HCT116 (cell line): ENCODE results near the gene CEMIP2. TPM values are rescaled to one million over a fixed set of nuclear protein-coding genes. Genes with fewer than 3 reads are reported as not detected.

Experiments
- ATAC-seq: fragments of 200-7000 bp; cut with Tn5 transposase; 2 replicates; pipeline ENCODE4 v1.9.1; 2020; ENCODE audit warnings: mild to moderate bottlenecking, moderate library complexity
- BruUV-seq: library from RNA; stranded (reverse); fragments of 400-500 nt; replicated peaks from 2 replicates; lab custom pipeline; 2021; lab: Mats Ljungman, UMichigan
- CTCF ChIA-PET: fragments of 300-600 bp; sonication (Branson Sonifier 250); formaldehyde crosslinking; loops from one replicate; lab custom pipeline; 2021; ENCODE audit warnings: antibody characterized with exemption; lab: Charles Lee
- POLR2A ChIA-PET: fragments of 300-600, 350-600 bp; sonication (Branson Sonifier 250); formaldehyde crosslinking; loops from one replicate; lab custom pipeline; 2021; ENCODE audit warnings: antibody characterized with exemption; lab: Charles Lee
- RAD21 ChIA-PET, 2 experiments: fragments of 300-600 bp; sonication (Branson Sonifier 250); formaldehyde crosslinking; loops; one replicate each; lab custom pipeline; 2023; ENCODE audit warnings: low total read pairs in 2 of 2; ENCODE audit not compliant: uncharacterized antibody in 2 of 2, unreplicated experiment in 2 of 2, low non-redundant PET in 1 of 2; lab: Charles Lee
- DNase-seq: peaks from one replicate; pipeline ENCODE4 v3.0.0-alpha.2; 2010; ENCODE audit warnings: low read depth, low spot score
- H2AFZ ChIP-seq: fragments of 200-600 bp; shearing (Covaris generic), sonication (generic); 2 replicates; pipeline ENCODE4 v1.6.1; 2017; ENCODE audit warnings: low read depth, mixed run types, mixed read lengths, antibody characterized with exemption, low read length; ENCODE audit not compliant: poor library complexity, severe bottlenecking
- H3K27ac ChIP-seq: 2 replicates; pipeline ENCODE4 v1.5.1; 2012; ENCODE audit warnings: low read depth, low read length
- H3K27me3 ChIP-seq: fragments of 200-600 bp; sonication (generic); 2 replicates; pipeline ENCODE4 v1.6.1; 2016; ENCODE audit warnings: mixed run types, low read length, mixed read lengths; ENCODE audit not compliant: insufficient read depth
- H3K36me3 ChIP-seq, 2 experiments: fragments of 200-500 bp in 1 of 2; fragments of 200-600 bp in 1 of 2; sonication (Bioruptor generic) in 1 of 2; sonication (generic) in 1 of 2; 2 replicates each; pipeline versions ENCODE4 v1.5.1 to v1.6.1; 2014 to 2016; ENCODE audit warnings: low read length in 2 of 2, inconsistent platforms in 1 of 2, mixed read lengths in 1 of 2, mixed run types in 1 of 2; ENCODE audit not compliant: insufficient read depth in 2 of 2, control insufficient read depth in 1 of 2
- H3K4me1 ChIP-seq, 2 experiments: fragments of 200-600 bp in 1 of 2; sonication (generic) in 1 of 2; 2 replicates each; pipeline versions ENCODE4 v1.5.1 to v1.6.1; 2012 to 2017; ENCODE audit warnings: low read length in 2 of 2, inconsistent platforms in 1 of 2, mild to moderate bottlenecking in 1 of 2, mixed read lengths in 1 of 2, mixed run types in 1 of 2, moderate library complexity in 1 of 2; ENCODE audit not compliant: insufficient read depth in 2 of 2, control insufficient read depth in 1 of 2
- H3K4me2 ChIP-seq: fragments of 200-600 bp; sonication (generic); 2 replicates; pipeline ENCODE4 v1.6.1; 2017; ENCODE audit warnings: mixed run types, low read length, mixed read lengths
- H3K4me3 ChIP-seq, 2 experiments: fragments of 200-600 bp in 1 of 2; sonication (generic) in 1 of 2; replicated peaks in 1 of 2; 2 replicates each; pipeline ENCODE4 v1.5.1; 2011 to 2016; ENCODE audit warnings: low read length in 2 of 2, control low read depth in 1 of 2, low read depth in 1 of 2, mild to moderate bottlenecking in 1 of 2, mixed read lengths in 1 of 2, mixed run types in 1 of 2
- H3K79me2 ChIP-seq: fragments of 200-600 bp; sonication (generic); 2 replicates; pipeline ENCODE4 v1.6.1; 2017; ENCODE audit warnings: mild to moderate bottlenecking, mixed run types, low read length, moderate library complexity, mixed read lengths; ENCODE audit not compliant: insufficient read depth
- H3K9ac ChIP-seq: fragments of 200-600 bp; sonication (generic); 2 replicates; pipeline ENCODE4 v1.6.1; 2016; ENCODE audit warnings: low read length, mixed read lengths
- H3K9me2 ChIP-seq: fragments of 200-600 bp; sonication (generic), shearing (Covaris generic); 2 replicates; pipeline ENCODE4 v1.6.1; 2017; ENCODE audit warnings: mixed run types, mild to moderate bottlenecking, moderate library complexity; ENCODE audit not compliant: insufficient read depth
- H3K9me3 ChIP-seq, 2 experiments: fragments of 200-500 bp in 1 of 2; fragments of 200-600 bp in 1 of 2; sonication (Bioruptor generic) in 1 of 2; sonication (generic) in 1 of 2; 2 replicates each; pipeline ENCODE4 v1.6.1; 2014 to 2017; ENCODE audit warnings: low read length in 2 of 2, mixed read lengths in 2 of 2, inconsistent platforms in 1 of 2, low read depth in 1 of 2, mild to moderate bottlenecking in 1 of 2, mixed run types in 1 of 2, moderate library complexity in 1 of 2; ENCODE audit not compliant: control insufficient read depth in 1 of 2, insufficient read depth in 1 of 2
- H4K20me1 ChIP-seq: fragments of 200-600 bp; sonication (generic), shearing (Covaris generic); 2 replicates; pipeline ENCODE4 v1.6.1; 2017; ENCODE audit warnings: mixed run types, mild to moderate bottlenecking, moderate library complexity; ENCODE audit not compliant: insufficient read depth
- CEBPB ChIP-seq: IDR thresholded peaks from 2 replicates; pipeline ENCODE4 v1.6.1; 2012; ENCODE audit warnings: low read depth
- EZH2 ChIP-seq: fragments of 200-600 bp; sonication (generic); IDR thresholded peaks from 2 replicates; pipeline ENCODE4 v1.6.1; 2017; ENCODE audit warnings: antibody characterized with exemption, mixed run types
- EZH2phosphoT487 ChIP-seq: fragments of 200-600 bp; IDR thresholded peaks from 2 replicates; pipeline ENCODE4 v1.6.1; 2018; ENCODE audit warnings: antibody characterized with exemption, borderline replicate concordance
- FOSL1 ChIP-seq: IDR thresholded peaks from 2 replicates; pipeline ENCODE4 v1.6.1; 2012; ENCODE audit warnings: low read depth
- POLR2AphosphoS5 ChIP-seq: IDR thresholded peaks from 2 replicates; pipeline ENCODE4 v1.6.1; 2011; ENCODE audit warnings: mild to moderate bottlenecking, low read depth, low read length, moderate library complexity
- SP1 ChIP-seq: IDR thresholded peaks from 2 replicates; pipeline ENCODE4 v1.6.1; 2012; ENCODE audit warnings: low read depth
- SRF ChIP-seq: IDR thresholded peaks from 2 replicates; pipeline ENCODE4 v1.6.1; 2012; ENCODE audit warnings: low read depth
- YY1 ChIP-seq: IDR thresholded peaks from 2 replicates; pipeline ENCODE4 v1.6.1; 2011; ENCODE audit warnings: low read length, low read depth, moderate library complexity, mild to moderate bottlenecking; ENCODE audit not compliant: insufficient replicate concordance; ENCODE audit errors: extremely low read depth
- ZFX ChIP-seq: fragments of 450-650 bp; IDR thresholded peaks from 2 replicates; pipeline ENCODE4 v1.6.1; 2017
- intact Hi-C: fragments of 100-400 bp; cut with micrococcal nuclease; formaldehyde crosslinking; loops from 2 replicates; pipeline ENCODE4 v1.10.0; 2022
- total RNA-seq: library from RNA; stranded (reverse); gene quantifications from one replicate; pipeline ENCODE4 v1.2.1, GENCODE V29; 2021; ENCODE audit not compliant: unreplicated experiment
- TF ChIP-seq, protein P1 (sequence below): IDR thresholded peaks from 2 replicates; pipeline ENCODE4 v1.6.1; 2011; ENCODE audit warnings: mild to moderate bottlenecking, low read length, moderate library complexity; ENCODE audit not compliant: insufficient replicate concordance; ENCODE audit errors: extremely low read depth
- TF ChIP-seq, protein P2 (sequence below), 3 experiments: fragments of 200-600 bp in 1 of 3; sonication (generic) in 1 of 3; IDR thresholded peaks in 2 of 3; conservative IDR thresholded peaks in 1 of 3; 2 replicates each; pipeline ENCODE4 v1.5.1; 2012 to 2017; ENCODE audit warnings: low read depth in 2 of 3, low read length in 2 of 3, antibody characterized with exemption in 1 of 3, borderline replicate concordance in 1 of 3, control low read depth in 1 of 3, mild to moderate bottlenecking in 1 of 3, mixed read lengths in 1 of 3, mixed run types in 1 of 3, moderate library complexity in 1 of 3; ENCODE audit not compliant: insufficient read depth in 1 of 3
- TF ChIP-seq, protein P3 (sequence below): IDR thresholded peaks from 2 replicates; pipeline ENCODE4 v1.6.1; 2012
- TF ChIP-seq, protein P4 (sequence below): IDR thresholded peaks from 2 replicates; pipeline ENCODE4 v1.6.1; 2012; ENCODE audit warnings: low read depth

Gene CEMIP2
- total RNA-seq, 1 experiment from 2014 or later: 14.3 TPM

DNA sequence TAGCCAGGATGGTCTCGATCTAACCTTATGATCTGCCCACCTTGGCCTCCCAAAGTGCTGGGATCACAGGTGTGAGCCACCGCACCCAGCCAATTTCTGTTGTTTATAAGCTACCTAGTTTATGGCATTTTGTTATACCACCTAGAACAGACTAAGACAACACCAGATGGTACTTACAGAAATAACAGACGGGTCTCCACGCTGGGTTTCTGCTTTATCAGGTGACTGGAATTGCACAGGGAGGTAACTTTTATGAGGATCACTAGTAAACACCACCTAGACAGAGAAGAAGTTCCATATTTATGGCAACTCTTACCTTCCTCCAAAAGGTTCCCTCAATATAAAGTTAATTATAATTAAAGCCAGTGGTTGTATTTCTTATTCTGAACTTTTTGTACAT, 74.0 kb downstream of the CEMIP2 start:
- Histone ChIP-seq H3K9me2 (no peaks in the 10 kb centered on the region; the same call in 1 of the 2 replicates), H2AFZ (no peak overlapping the region), H3K9ac (no peak overlapping the region), H3K4me3 (no peak overlapping the region), H3K79me2 (no peaks in the 10 kb centered on the region), H3K4me2 (no peak overlapping the region), H3K9me3 (no peaks in the 10 kb centered on the region), H3K36me3 (no peaks in the 10 kb centered on the region), H3K27ac (no peak overlapping the region), H3K27me3 (no peaks in the 10 kb centered on the region), H3K4me1 (peaks cover 8 to 22% of the 10 kb centered on the region in 2 experiments), H4K20me1 (no peaks in the 10 kb centered on the region)
- TF ChIP-seq, protein P1, sequence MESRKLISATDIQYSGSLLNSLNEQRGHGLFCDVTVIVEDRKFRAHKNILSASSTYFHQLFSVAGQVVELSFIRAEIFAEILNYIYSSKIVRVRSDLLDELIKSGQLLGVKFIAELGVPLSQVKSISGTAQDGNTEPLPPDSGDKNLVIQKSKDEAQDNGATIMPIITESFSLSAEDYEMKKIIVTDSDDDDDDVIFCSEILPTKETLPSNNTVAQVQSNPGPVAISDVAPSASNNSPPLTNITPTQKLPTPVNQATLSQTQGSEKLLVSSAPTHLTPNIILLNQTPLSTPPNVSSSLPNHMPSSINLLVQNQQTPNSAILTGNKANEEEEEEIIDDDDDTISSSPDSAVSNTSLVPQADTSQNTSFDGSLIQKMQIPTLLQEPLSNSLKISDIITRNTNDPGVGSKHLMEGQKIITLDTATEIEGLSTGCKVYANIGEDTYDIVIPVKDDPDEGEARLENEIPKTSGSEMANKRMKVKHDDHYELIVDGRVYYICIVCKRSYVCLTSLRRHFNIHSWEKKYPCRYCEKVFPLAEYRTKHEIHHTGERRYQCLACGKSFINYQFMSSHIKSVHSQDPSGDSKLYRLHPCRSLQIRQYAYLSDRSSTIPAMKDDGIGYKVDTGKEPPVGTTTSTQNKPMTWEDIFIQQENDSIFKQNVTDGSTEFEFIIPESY: no peak
- TF ChIP-seq, protein P2, sequence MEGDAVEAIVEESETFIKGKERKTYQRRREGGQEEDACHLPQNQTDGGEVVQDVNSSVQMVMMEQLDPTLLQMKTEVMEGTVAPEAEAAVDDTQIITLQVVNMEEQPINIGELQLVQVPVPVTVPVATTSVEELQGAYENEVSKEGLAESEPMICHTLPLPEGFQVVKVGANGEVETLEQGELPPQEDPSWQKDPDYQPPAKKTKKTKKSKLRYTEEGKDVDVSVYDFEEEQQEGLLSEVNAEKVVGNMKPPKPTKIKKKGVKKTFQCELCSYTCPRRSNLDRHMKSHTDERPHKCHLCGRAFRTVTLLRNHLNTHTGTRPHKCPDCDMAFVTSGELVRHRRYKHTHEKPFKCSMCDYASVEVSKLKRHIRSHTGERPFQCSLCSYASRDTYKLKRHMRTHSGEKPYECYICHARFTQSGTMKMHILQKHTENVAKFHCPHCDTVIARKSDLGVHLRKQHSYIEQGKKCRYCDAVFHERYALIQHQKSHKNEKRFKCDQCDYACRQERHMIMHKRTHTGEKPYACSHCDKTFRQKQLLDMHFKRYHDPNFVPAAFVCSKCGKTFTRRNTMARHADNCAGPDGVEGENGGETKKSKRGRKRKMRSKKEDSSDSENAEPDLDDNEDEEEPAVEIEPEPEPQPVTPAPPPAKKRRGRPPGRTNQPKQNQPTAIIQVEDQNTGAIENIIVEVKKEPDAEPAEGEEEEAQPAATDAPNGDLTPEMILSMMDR (IDR thresholded peaks at IDR 0.05 in 2 of 3, conservative IDR thresholded peaks at IDR 0.05 in 1 of 3; ENCODE audit: borderline replicate concordance in 1 of 3, insufficient read depth in 1 of 3, low read depth in 2 of 3, low read length in 2 of 3): no peak
- TF ChIP-seq EZH2phosphoT487: no peak
- no peak for TF ChIP-seq EZH2
- no peak for TF ChIP-seq CEBPB
- TF ChIP-seq SP1: no peak
- TF ChIP-seq YY1: no peak
- TF ChIP-seq ZFX: no peak
- no peak for TF ChIP-seq POLR2AphosphoS5
- no peak for TF ChIP-seq FOSL1
- TF ChIP-seq SRF: no peak
- TF ChIP-seq, protein P3, sequence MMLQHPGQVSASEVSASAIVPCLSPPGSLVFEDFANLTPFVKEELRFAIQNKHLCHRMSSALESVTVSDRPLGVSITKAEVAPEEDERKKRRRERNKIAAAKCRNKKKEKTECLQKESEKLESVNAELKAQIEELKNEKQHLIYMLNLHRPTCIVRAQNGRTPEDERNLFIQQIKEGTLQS: no peak
- TF ChIP-seq, protein P4, sequence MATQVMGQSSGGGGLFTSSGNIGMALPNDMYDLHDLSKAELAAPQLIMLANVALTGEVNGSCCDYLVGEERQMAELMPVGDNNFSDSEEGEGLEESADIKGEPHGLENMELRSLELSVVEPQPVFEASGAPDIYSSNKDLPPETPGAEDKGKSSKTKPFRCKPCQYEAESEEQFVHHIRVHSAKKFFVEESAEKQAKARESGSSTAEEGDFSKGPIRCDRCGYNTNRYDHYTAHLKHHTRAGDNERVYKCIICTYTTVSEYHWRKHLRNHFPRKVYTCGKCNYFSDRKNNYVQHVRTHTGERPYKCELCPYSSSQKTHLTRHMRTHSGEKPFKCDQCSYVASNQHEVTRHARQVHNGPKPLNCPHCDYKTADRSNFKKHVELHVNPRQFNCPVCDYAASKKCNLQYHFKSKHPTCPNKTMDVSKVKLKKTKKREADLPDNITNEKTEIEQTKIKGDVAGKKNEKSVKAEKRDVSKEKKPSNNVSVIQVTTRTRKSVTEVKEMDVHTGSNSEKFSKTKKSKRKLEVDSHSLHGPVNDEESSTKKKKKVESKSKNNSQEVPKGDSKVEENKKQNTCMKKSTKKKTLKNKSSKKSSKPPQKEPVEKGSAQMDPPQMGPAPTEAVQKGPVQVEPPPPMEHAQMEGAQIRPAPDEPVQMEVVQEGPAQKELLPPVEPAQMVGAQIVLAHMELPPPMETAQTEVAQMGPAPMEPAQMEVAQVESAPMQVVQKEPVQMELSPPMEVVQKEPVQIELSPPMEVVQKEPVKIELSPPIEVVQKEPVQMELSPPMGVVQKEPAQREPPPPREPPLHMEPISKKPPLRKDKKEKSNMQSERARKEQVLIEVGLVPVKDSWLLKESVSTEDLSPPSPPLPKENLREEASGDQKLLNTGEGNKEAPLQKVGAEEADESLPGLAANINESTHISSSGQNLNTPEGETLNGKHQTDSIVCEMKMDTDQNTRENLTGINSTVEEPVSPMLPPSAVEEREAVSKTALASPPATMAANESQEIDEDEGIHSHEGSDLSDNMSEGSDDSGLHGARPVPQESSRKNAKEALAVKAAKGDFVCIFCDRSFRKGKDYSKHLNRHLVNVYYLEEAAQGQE: no peak
- POLR2A ChIA-PET: no interaction called here
- CTCF ChIA-PET: no interaction called here
- BruUV-seq: no TSS peak
- intact Hi-C loops: no loop called here
- ATAC-seq (no peak), DNase-seq (no peak)
- RAD21 ChIA-PET: no interaction called here
